H1 (cell line): ENCODE results near the gene VPS13D. TPM values are rescaled to one million over a fixed set of nuclear protein-coding genes. Genes with fewer than 3 reads are reported as not detected.

Source experiments
- EZH2 ChIP-seq: fragments of 200-600 bp; sonication (generic); IDR thresholded peaks from 2 replicates; pipeline ENCODE4 v1.7.1; 2012; ENCODE audit warnings: low read depth, mild to moderate bottlenecking, moderate library complexity, low read length, inconsistent platforms; ENCODE audit not compliant: severe bottlenecking
- NRF1 ChIP-seq: IDR thresholded peaks from 2 replicates; pipeline ENCODE4 v1.6.1; 2011; ENCODE audit warnings: mild to moderate bottlenecking, low read depth, low read length, improper control_type of control experiment
- TCF12 ChIP-seq: IDR thresholded peaks from 2 replicates; pipeline ENCODE4 v1.6.1; 2011; ENCODE audit warnings: low read depth, mild to moderate bottlenecking, low read length
- USF2 ChIP-seq: IDR thresholded peaks from 2 replicates; pipeline ENCODE4 v1.6.1; 2011; ENCODE audit warnings: low read length, improper control_type of control experiment
- polyA plus RNA-seq, 7 experiments: library from polyadenylated mRNA; depleted of rRNA in 3 of 7; stranded (reverse) in 5 of 7; unstranded in 2 of 7; fragments of >200 nt in 5 of 7; fragments of 200-250 nt in 2 of 7; gene quantifications; 1 replicate in 5 of 7; 2 replicates in 1 of 7; 4 replicates in 1 of 7; pipeline versions ENCODE4 v1.2.1 to v1.2.3, GENCODE V29; 2011 to 2013; ENCODE audit warnings: missing spikeins in 2 of 7, mixed read lengths in 2 of 7
- total RNA-seq: library from RNA; stranded (reverse); fragmentation: NEBNext Ultra II Directional; extraction: Animal tissue kit (Norgen Biotek cat#: 25700); gene quantifications from 2 replicates; pipeline ENCODE4 v1.2.1, GENCODE V29; 2021

VPS13D gene
- total and polyA plus RNA-seq, 2 of the 8 experiments (the other 6 are each of a cell fraction or from before 2014, with no cell fraction given): 10.9 to 31.2 TPM

GRCh38 chr1:12528021-12528852 lies 298.4 kb downstream of the VPS13D start (continued):
- TF ChIP-seq USF2 (no peak), NRF1 (no peak), EZH2 (no peak), TCF12 (no peak)
